SK-N-SH treated with all-trans-retinoic acid at 6 μM for 48 hours (cell line): Measurements from ENCODE around the gene CYP26A1.

ENCODE experiments used
- ATAC-seq: fragments of 200-7000 bp; cut with Tn5 transposase; 3 replicates; pipeline ENCODE4 v1.9.1; 2020; ENCODE audit warnings: mild to moderate bottlenecking, moderate library complexity
- ARNTL ChIP-seq: fragments of 450-650 bp; formaldehyde crosslinking; IDR thresholded peaks from 2 replicates; pipeline ENCODE4 v1.5.0; 2020; ENCODE audit warnings: low read depth, mild to moderate bottlenecking, moderate library complexity, borderline replicate concordance
- BACH2 ChIP-seq: fragments of 250-450 bp; sonication (Bioruptor Pico); IDR thresholded peaks from 2 replicates; pipeline ENCODE4 v1.9.0; 2021; ENCODE audit warnings: mild to moderate bottlenecking, borderline replicate concordance
- CSDC2 ChIP-seq: fragments of 250-450 bp; sonication (Bioruptor Pico); IDR thresholded peaks from 2 replicates; pipeline ENCODE4 v1.5.0; 2020; ENCODE audit warnings: mild to moderate bottlenecking, moderate library complexity
- ESRRG ChIP-seq: fragments of 250-450 bp; sonication (Bioruptor Pico); IDR thresholded peaks from 2 replicates; pipeline ENCODE4 v1.6.1; 2021; ENCODE audit warnings: mild to moderate bottlenecking
- GLIS3 ChIP-seq: fragments of 250-450 bp; sonication (Bioruptor Pico); IDR thresholded peaks from 2 replicates; pipeline ENCODE4 v1.5.0; 2020; ENCODE audit warnings: mild to moderate bottlenecking, moderate library complexity
- ISL1 ChIP-seq: fragments of 250-450 bp; sonication (Bioruptor Pico); IDR thresholded peaks from 2 replicates; pipeline ENCODE4 v2.1.2; 2022; ENCODE audit warnings: mild to moderate bottlenecking, moderate library complexity
- OSR1 ChIP-seq: fragments of 250-450 bp; sonication (Bioruptor Pico); IDR thresholded peaks from 2 replicates; pipeline ENCODE4 v1.8.0; 2022; ENCODE audit warnings: moderate library complexity, mild to moderate bottlenecking, inconsistent platforms
- PATZ1 ChIP-seq: fragments of 250-450 bp; sonication (Bioruptor Pico); IDR thresholded peaks from 2 replicates; pipeline ENCODE4 v1.8.0; 2020; ENCODE audit warnings: mild to moderate bottlenecking, moderate library complexity, borderline replicate concordance
- POU6F1 ChIP-seq: fragments of 250-450 bp; sonication (Bioruptor Pico); IDR thresholded peaks from 2 replicates; pipeline ENCODE4 v1.8.0; 2021; ENCODE audit warnings: low read depth, mild to moderate bottlenecking, moderate library complexity, borderline replicate concordance
- PPARA ChIP-seq: fragments of 250-450 bp; sonication (Bioruptor Pico); IDR thresholded peaks from 2 replicates; pipeline ENCODE4 v1.5.0; 2020; ENCODE audit warnings: mild to moderate bottlenecking, borderline replicate concordance
- RARB ChIP-seq: fragments of 250-450 bp; sonication (Bioruptor Pico); IDR thresholded peaks from 2 replicates; pipeline ENCODE4 v1.8.0; 2021; ENCODE audit warnings: mild to moderate bottlenecking, moderate library complexity
- SNAI2 ChIP-seq: fragments of 250-450 bp; sonication (Bioruptor Pico); IDR thresholded peaks from 2 replicates; pipeline ENCODE4 v1.5.0; 2020; ENCODE audit warnings: mild to moderate bottlenecking, moderate library complexity
- TCF4 ChIP-seq: fragments of 250-450 bp; sonication (Bioruptor Pico); IDR thresholded peaks from 2 replicates; pipeline ENCODE4 v1.8.0; 2021; ENCODE audit warnings: mild to moderate bottlenecking, moderate library complexity, borderline replicate concordance
- TOX ChIP-seq: fragments of 250-450 bp; sonication (Bioruptor Pico); IDR thresholded peaks from 2 replicates; pipeline ENCODE4 v1.8.0; 2021; ENCODE audit warnings: mild to moderate bottlenecking, moderate library complexity, borderline replicate concordance
- TSHZ2 ChIP-seq: fragments of 250-450 bp; sonication (Bioruptor Pico); IDR thresholded peaks from 2 replicates; pipeline ENCODE4 v1.5.0; 2020; ENCODE audit warnings: mild to moderate bottlenecking, moderate library complexity
- ZC3H10 ChIP-seq: fragments of 250-450 bp; sonication (Bioruptor Pico); IDR thresholded peaks from 2 replicates; pipeline ENCODE4 v1.5.1; 2021; ENCODE audit warnings: mild to moderate bottlenecking, moderate library complexity
- ZFP3 ChIP-seq: fragments of 250-450 bp; sonication (Bioruptor Pico); IDR thresholded peaks from 2 replicates; pipeline ENCODE4 v1.5.0; 2020; ENCODE audit warnings: mild to moderate bottlenecking, moderate library complexity
- ZFP30 ChIP-seq: fragments of 450-650 bp; formaldehyde crosslinking; IDR thresholded peaks from 2 replicates; pipeline ENCODE4 v1.5.0; 2022; ENCODE audit warnings: mild to moderate bottlenecking, moderate library complexity
- ZNF565 ChIP-seq: fragments of 450-650 bp; formaldehyde crosslinking; conservative IDR thresholded peaks from 2 replicates; pipeline ENCODE4 v1.5.0; 2020; ENCODE audit warnings: low read depth, mild to moderate bottlenecking, moderate library complexity
- ZNF70 ChIP-seq: fragments of 450-650 bp; formaldehyde crosslinking; IDR thresholded peaks from 2 replicates; pipeline ENCODE4 v1.5.0; 2020; ENCODE audit warnings: mild to moderate bottlenecking, moderate library complexity
- ZNF8 ChIP-seq: fragments of 450-650 bp; formaldehyde crosslinking; IDR thresholded peaks from 2 replicates; pipeline ENCODE4 v1.5.0; 2020; ENCODE audit warnings: mild to moderate bottlenecking, moderate library complexity

CYP26A1 gene

GRCh38 chr10:93073539-93074146 is at the start of gene CYP26A1:
CYP26A1 (plus strand) TSS chr10:93073893; CDS start chr10:93073935, 42 bp downstream.
- peak; percentile 22; the same call in 2 of the 3 replicates for ATAC-seq
- TF ChIP-seq TSHZ2 (CRISPR knock-in tag) (peak; percentile 37; the same call in 1 of the 2 replicates), GLIS3 (CRISPR knock-in tag) (no peak; the same call in 1 of the 2 replicates)

- TF ChIP-seq ZNF8 (CRISPR knock-in tag) (no peak), ZFP30 (CRISPR knock-in tag) (no peak), PPARA (CRISPR knock-in tag) (no peak), BACH2 (CRISPR knock-in tag) (no peak), TSHZ2 (CRISPR knock-in tag) (no peak), PATZ1 (CRISPR knock-in tag) (no peak), SNAI2 (CRISPR knock-in tag) (no peak), ZC3H10 (CRISPR knock-in tag) (no peak), ZFP3 (CRISPR knock-in tag) (no peak), CSDC2 (CRISPR knock-in tag) (no peak), ZNF565 (no peak), ISL1 (no peak), GLIS3 (CRISPR knock-in tag) (no peak)
- ATAC-seq, result no peak
Observed at GRCh38 chr10:93026072-93026471, 47.6 kb upstream of the CYP26A1 start.

GRCh38 chr10:93027508-93027907 is 46.2 kb upstream of the CYP26A1 start:
- ATAC-seq, result no peak
- TF ChIP-seq SNAI2 (CRISPR knock-in tag) (no peak), BACH2 (CRISPR knock-in tag) (no peak), ARNTL (CRISPR knock-in tag) (no peak), OSR1 (CRISPR knock-in tag) (no peak), ZNF70 (CRISPR knock-in tag) (no peak), ZNF8 (CRISPR knock-in tag) (no peak), PPARA (CRISPR knock-in tag) (no peak), TCF4 (no peak), ZC3H10 (CRISPR knock-in tag) (no peak), ESRRG (CRISPR knock-in tag) (no peak), ISL1 (no peak), CSDC2 (CRISPR knock-in tag) (no peak), TOX (CRISPR knock-in tag) (no peak), ZFP3 (CRISPR knock-in tag) (no peak), POU6F1 (no peak), RARB (CRISPR knock-in tag) (no peak)
